Measurements from ENCODE around the gene ANGEL1.

GRCh38 chr14:76770521-76771436 is 41.9 kb downstream of the ANGEL1 start:
- no peak for TF ChIP-seq CTCF (IDR thresholded peaks at IDR 0.05)
- no peak for TF ChIP-seq POLR2A (IDR thresholded peaks at IDR 0.05)

Measured in body of pancreas (tissue), 4 donors.